Measurements from ENCODE around the gene OR52N2. TPM values are rescaled to one million over a fixed set of nuclear protein-coding genes. Genes with fewer than 3 reads are reported as not detected.

Gene OR52N2
- total RNA-seq, 1 experiment from 2014 or later, result not detected

Other genes with a start within 250 kb of the OR52N2 start
- gene OR52B6, start 228.0 kb upstream of the OR52N2 start, total RNA-seq (2014; rRNA removed; shearing (Covaris generic)), result not detected in 2 replicates
- gene TRIM6, start 212.3 kb upstream of the OR52N2 start, total RNA-seq (2014; rRNA removed; shearing (Covaris generic)), result 5.0 and 6.7 TPM in 2 replicates
- 13.8 and 18.4 TPM in 2 replicates for gene TRIM34, start 183.9 kb upstream of the OR52N2 start, total RNA-seq (2014; rRNA removed; shearing (Covaris generic))
- 32.9 and 47.7 TPM in 2 replicates for gene TRIM5, start 123.8 kb upstream of the OR52N2 start, total RNA-seq (2014; rRNA removed; shearing (Covaris generic))
- gene TRIM22, start 119.1 kb upstream of the OR52N2 start, total RNA-seq (2014; rRNA removed; shearing (Covaris generic)), result 34.9 and 43.0 TPM in 2 replicates
- gene OR56B1, start 72.5 kb upstream of the OR52N2 start, total RNA-seq (2014; rRNA removed; shearing (Covaris generic)), result not detected in 2 replicates
- not detected in 2 replicates for gene OR52N4, start 54.7 kb upstream of the OR52N2 start, total RNA-seq (2014; rRNA removed; shearing (Covaris generic))
- gene OR52N5, start 25.6 kb upstream of the OR52N2 start, total RNA-seq (2014; rRNA removed; shearing (Covaris generic)), result not detected in 2 replicates
- not detected in 2 replicates for gene OR52N1, start 17.7 kb upstream of the OR52N2 start, total RNA-seq (2014; rRNA removed; shearing (Covaris generic))
- gene OR52E6, start 33.0 kb downstream of the OR52N2 start, total RNA-seq (2014; rRNA removed; shearing (Covaris generic)), result not detected in 2 replicates
- gene OR52E8, start 48.8 kb downstream of the OR52N2 start, total RNA-seq (2014; rRNA removed; shearing (Covaris generic)), result not detected in 2 replicates
- gene OR52E4, start 71.7 kb downstream of the OR52N2 start, total RNA-seq (2014; rRNA removed; shearing (Covaris generic)), result not detected in 2 replicates
- gene OR52E5, start 84.3 kb downstream of the OR52N2 start, total RNA-seq (2014; rRNA removed; shearing (Covaris generic)), result not detected in 2 replicates
- gene OR56A3, start 133.3 kb downstream of the OR52N2 start, total RNA-seq (2014; rRNA removed; shearing (Covaris generic)), result not detected in 2 replicates
- gene OR56A5, start 159.6 kb downstream of the OR52N2 start, total RNA-seq (2014; rRNA removed; shearing (Covaris generic)), result not detected in 2 replicates
- not detected in 2 replicates for gene OR52L1, start 178.1 kb downstream of the OR52N2 start, total RNA-seq (2014; rRNA removed; shearing (Covaris generic))
- not detected in 2 replicates for gene OR56A4, start 198.0 kb downstream of the OR52N2 start, total RNA-seq (2014; rRNA removed; shearing (Covaris generic))
- gene OR56A1, start 221.8 kb downstream of the OR52N2 start, total RNA-seq (2014; rRNA removed; shearing (Covaris generic)), result not detected in 2 replicates

All from A172 (cell line).